Transverse colon (tissue), 4 donors: ENCODE measurements around the gene LCT.

Experiments used
- CTCF ChIP-seq, 5 experiments: fragments of 200-600 bp in 3 of 5; fragments of 450-650 bp in 2 of 5; sonication (generic) in 3 of 5; IDR thresholded peaks; 1 replicate in 2 of 5; 2 replicates in 3 of 5; pipeline ENCODE4 v1.5.1; 2016 to 2017; ENCODE audit warnings: antibody characterized with exemption in 5 of 5, inconsistent platforms in 3 of 5, mild to moderate bottlenecking in 2 of 5, moderate library complexity in 1 of 5
- POLR2A ChIP-seq: fragments of 450-650 bp; IDR thresholded peaks from one replicate; pipeline ENCODE4 v1.6.1; 2016; ENCODE audit warnings: antibody characterized with exemption, mild to moderate bottlenecking, moderate library complexity
- POLR2AphosphoS5 ChIP-seq, 3 donors: sonication (generic); formaldehyde crosslinking; IDR thresholded peaks; one replicate each; pipeline ENCODE4 v1.6.1; 2016; ENCODE audit warnings: antibody characterized with exemption in 3 of 3

- no peak for TF ChIP-seq POLR2A
- TF ChIP-seq CTCF (IDR thresholded peaks at IDR 0.05), result no peak
- TF ChIP-seq POLR2AphosphoS5 (IDR thresholded peaks at IDR 0.05), result no peak
These were observed 93.1 kb downstream of the LCT start for GRCh38 chr2:135743860-135744259.
